GM18498 (cell line): Measurements from ENCODE around the gene ARFGAP1.

Experiments
- ATAC-seq: cut with Tn5 transposase; IDR thresholded peaks from one replicate; pipeline ENCODE4 v1.9.1; 2021; ENCODE audit warnings: mild to moderate bottlenecking, moderate library complexity; ENCODE audit not compliant: unreplicated experiment

Gene ARFGAP1

DNA sequence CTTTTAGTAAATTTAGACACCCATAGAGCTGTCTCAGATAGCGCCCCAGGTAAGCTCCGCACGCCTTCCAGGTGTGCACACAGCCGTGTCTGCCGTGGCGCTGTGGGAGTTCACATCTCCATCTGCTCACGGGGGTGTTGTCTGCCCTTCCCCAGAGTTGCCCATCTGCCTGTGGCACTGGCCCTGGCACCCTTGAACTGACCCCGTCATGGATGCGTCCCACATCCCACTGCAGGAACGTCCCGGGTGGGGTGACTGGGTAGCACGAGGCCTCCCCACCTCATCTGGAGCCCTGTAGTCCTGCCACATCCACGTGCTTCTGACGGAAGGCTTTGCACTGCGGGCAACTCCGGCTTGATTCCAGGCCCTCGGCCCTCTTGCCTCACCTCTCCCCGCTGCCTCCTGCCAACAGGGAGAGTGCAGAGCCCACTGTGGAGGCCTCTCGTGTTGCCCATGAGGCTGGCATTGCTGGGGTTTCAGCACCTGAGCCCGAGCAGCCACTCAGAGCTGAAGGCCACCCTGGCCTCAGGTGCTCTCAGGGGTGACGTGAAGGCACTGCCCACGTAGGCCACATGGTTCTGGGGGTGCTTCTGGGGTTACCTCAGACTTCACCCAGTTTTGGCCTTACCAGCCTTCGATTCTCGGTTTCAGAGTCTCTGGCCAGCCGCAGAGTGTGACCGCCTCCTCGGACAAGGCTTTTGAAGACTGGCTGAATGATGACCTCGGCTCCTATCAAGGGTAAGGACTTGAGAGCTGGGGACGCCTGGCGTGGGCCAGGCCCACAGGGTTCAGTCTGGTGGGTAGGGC, 5.1 kb downstream of the ARFGAP1 start:
- no peak for ATAC-seq

DNA sequence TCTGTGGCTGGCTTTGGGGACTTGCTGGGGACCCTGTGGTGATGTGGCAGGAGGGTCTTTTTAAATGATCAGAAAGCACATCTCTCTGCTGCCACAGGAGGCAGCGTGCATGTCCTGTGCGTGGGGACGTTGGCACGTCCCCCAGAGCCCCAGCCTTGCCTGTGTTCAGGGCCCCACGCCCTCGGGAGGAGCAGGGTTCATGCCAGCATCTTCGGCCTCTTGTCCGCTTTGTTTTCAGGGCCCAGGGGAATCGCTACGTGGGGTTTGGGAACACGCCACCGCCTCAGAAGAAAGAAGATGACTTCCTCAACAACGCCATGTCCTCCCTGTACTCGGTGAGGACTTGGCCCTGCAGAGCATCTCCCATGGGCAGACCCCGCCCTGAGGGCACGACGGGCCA, 6.0 kb downstream of the ARFGAP1 start:
- ATAC-seq: no peak

- no peak for ATAC-seq
Measured at GRCh38 chr20:63279931-63280330, 7.3 kb downstream of the ARFGAP1 start.

DNA sequence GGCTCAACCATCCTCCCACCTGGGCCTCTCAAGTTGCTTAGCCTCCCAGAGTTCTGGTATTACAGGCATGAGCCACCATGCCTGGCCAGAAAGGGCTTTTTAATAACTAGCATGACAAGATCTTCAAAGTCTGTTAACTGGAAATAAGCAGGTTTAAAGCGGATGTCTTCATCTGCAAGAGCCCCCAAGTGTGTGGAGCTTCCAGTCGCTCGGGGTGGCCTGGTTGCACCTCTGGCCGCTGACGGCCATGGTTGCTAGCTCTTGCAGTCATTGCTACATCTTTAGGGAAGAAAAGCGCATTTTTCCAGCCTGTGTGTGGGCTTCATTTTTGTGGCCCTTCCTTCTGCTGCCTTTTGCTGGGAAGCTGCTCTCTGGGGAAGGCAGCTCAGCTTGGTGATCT, 7.8 kb downstream of the ARFGAP1 start:
- no peak for ATAC-seq

- no peak for ATAC-seq
Measured at GRCh38 chr20:63280929-63281545, 8.4 kb downstream of the ARFGAP1 start.

DNA sequence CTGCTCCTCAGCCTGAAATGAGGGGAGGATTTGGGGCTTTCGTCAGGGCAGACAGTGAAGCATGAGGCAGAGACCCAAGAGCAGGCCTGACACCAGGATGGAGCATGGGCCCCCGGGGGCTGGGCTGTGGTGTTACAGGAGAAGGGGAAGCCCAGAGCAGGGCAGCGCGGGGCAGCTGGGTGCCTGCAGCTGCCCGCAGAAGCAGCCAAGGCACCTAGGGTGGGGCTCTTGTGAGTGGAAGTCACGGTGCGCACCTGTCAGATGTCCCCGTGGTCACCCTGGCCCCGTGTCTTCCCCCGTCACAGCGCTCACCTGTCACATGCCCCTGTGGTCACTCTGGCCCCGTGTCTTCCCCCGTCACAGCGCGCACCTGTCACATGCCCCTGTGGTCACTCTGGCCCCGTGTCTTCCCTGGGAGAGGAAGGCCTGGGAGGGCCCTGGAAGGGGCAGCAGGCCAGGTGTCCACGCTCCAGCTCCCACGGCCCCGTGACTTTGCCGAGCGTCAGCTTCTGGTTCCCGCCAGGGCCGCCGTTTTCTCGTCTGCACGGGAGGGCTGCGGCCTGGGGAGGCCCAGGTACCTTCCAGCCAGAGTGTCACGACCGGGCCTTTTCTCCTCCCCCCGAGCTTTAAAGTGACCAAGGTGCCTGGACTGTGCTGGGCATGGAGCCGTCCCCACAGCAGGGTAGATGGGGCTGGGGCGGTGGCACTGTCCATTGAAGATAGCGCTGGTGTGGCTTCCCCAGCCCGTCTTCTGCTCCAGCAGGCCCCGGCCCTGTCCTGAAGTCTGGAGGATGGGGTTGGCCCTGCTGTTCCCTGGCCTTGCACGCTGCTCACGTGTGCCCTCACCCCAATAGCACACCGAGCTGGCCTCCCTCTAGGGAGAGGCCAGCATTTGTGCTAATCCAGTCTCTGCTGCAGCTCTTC, 9.4 kb downstream of the ARFGAP1 start:
- no peak for ATAC-seq

GRCh38 chr20:63282946-63283345, 10.3 kb downstream of the ARFGAP1 start:
- ATAC-seq: no peak

- ATAC-seq: no peak
Measured at GRCh38 chr20:63283397-63284082, 10.9 kb downstream of the ARFGAP1 start.

- ATAC-seq: no peak
Measured at GRCh38 chr20:63284083-63284440, 11.4 kb downstream of the ARFGAP1 start.

GRCh38 chr20:63284544-63284949, 11.9 kb downstream of the ARFGAP1 start:
- ATAC-seq: no peak

- no peak for ATAC-seq
Measured at GRCh38 chr20:63284981-63285524, 12.4 kb downstream of the ARFGAP1 start.

DNA sequence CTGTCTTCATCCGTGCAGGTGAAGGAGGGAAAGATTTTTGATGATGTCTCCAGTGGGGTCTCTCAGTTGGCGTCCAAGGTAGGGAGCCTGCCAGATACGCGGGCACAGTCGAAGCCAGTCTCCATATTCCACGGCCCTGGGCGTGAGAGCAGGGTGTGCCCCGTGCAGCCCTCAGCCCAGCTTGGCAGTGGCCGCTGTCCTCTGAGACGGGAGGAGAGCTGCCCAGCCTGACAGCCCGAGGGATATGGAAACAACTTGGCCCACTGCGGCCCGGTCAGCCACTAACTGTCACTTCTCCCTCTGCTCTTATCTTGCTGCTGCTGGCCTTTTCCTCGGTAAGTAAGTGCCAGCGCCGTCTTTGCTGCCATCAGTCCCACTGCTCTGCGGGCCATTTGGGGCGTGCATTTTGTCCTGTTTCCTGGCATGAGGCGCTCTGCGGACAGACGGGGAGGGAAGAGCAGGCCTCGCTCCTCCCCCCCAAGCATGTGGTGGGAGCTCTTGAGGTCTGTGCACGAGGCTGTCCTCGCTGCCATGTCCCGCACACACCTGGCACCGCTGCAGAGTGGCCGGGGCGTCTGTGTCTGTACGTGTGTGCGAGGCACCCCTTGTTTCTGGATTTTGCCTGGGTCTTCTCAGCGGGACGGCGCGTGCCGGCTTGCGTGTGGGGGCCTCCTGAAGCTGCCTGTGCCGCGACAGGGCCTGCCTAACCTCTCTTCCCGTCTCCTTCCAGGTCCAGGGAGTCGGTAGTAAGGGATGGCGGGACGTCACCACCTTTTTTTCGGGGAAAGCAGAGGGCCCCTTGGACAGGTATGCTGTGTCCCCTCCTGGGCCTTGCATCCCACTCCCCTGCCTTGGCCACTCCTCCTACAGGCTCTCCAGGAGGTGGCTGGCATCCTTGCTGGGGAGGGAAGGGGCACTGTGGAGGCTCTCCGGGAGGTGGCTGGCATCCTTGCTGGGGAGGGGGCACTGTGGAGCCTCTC, 13.3 kb downstream of the ARFGAP1 start:
- no peak for ATAC-seq

DNA sequence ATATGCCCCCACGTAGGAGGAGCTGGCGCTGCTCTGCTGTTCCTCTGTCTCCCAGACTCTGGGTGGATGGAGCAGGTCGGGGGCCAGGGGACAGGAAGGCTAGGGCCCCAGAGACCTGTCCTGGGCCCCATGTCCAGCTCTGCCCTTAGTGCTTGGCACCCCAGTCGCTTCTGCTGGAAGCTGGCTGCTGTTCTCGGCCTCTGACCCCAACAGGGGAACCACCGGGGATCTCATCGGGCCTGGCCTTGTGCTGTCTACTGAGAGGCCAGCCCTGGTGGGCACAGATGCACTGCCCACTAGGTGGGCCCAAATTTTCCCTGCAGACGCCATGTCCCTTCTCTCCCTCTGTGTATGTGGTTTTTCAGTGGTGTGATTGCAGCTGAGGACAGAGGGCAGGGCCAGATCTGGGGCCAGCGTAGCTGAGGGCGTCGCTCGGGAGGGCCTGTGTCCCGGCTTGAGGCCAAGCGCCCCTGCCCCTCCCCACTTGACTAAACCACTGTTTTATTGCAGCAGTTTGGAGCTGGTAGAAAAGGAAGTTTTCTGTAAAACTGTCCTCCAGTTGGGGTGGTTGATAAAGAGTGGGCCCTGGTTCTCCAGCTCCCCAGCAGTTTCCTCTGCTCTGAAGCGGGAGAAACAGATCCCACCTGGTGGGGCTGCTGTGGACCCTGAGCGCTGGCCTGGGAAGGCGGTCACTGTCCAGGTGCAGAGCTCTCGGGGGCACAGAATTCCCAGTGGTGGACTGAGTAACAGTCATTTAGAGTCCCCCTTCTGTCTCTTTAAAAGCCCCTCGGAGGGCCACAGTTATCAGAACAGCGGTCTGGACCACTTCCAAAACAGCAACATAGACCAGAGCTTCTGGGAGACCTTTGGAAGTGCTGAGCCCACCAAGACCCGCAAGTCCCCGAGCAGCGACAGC, 14.4 kb downstream of the ARFGAP1 start:
- no peak for ATAC-seq

- ATAC-seq: no peak
Measured at GRCh38 chr20:63287697-63288580, 15.3 kb downstream of the ARFGAP1 start.

DNA sequence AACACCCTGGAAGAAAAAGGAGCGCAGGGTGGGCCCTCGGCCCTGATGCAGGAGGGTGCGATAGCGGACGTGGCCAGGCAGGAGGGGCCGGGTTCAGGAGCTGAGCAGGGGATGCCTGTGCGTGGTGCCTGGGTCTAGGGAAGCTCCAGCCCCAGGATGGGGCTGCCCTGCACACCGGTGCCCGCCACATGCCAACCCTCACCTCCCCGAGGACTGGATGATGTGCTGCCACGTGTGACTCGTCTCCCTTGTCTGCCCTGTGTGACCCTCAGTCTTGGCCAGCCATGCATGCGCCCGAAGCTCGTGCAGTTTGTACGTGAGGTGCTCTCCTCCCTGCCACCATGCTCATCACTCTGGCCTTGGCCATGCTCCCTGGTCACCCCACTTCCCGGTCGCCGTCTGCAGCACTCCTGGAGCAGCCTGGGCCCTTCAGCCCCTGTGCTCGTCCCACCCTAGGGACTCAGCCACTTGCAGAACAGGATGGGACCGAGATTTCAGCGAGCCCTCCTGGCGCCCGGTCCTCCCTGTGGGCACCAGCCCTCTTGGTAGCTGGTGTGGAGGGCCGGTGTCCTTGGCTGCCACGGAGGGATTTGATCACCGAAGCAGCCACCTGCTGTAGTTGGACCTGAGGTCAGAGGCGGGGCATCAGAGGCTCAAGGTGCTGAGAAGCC, 16.1 kb downstream of the ARFGAP1 start:
- ATAC-seq: no peak

DNA sequence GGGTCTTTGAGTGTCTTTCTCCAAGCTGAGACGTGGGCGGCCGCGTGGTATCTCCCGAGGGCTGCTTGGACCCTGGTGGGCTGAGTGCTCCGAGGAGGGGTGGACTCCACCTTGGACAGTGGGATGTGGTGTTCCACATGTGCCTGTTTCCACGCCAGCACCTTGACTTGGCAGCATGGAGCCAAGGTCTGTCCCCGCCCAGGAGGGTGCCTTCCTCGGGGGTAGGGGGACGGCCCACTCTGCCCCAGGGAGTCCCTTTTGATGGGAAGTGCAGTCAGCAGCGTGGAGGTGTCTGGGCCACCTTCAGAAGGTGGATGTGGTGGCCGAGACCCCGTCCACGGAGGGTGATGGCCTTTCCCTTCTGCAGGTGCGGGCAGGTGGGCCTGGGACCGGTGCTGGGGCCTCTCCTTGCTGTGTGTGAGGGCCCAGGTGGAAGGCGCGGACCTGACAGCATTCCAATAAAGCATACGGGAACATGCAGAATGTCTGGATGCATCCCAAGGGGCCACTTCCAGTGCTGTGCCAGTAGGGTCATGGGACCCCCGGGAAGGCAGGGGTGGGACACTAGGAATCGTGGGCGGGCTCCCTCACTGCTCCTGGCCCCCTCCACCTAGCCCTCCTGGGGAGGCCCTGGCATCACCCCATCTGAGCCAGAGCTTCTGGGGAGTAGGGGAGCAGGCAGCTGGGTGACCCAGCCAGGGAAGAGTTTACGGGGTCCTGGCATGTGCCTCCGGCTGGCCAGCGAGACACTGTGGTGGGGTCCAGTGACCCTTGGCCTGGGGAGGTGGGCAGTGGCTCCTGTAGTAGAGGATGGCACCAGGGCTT, 16.9 kb downstream of the ARFGAP1 start:
- no peak for ATAC-seq
